Amniotic epithelial cell (primary cell): ENCODE data around the gene LRPAP1.

ENCODE experiments used
- DNase-seq: peaks from one replicate; pipeline ENCODE4 v3.0.0-alpha.2; 2010; ENCODE audit warnings: low read depth

LRPAP1 gene

DNA sequence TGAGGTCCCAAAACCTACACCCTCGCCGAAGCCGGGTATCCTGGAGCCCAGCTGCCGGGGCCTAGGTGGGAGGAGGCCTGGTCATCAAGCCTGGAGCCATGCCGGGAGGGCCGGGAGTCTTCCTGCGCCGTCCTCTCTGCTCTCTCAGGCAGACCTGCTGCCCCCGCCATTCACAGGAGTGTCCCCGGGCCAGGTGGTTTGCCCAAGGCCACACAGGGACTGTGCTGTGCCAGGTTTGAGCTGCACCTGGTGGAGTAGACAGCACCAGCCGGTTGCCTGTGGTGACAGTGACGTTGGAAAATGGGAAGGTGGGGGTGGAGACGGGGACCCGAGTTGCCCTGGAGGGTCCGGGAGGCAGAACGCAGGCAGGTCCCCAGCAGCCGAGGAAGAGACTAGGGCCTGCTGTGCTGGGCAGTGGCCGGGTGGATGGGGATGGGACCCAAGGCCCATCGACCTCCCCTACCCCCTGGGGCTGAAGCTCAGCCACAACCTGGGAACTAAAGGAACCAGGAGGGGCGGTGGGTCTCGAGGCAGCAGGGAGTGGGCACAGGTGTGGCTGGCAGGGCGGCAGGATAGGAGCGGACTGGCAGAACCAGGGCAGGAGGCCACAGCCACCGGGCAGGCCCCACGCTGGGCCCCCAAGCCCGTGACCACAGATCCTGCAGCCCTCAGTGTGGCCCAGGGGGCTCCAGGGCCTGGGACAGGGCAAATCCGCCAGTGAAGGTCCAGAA, 59.6 kb downstream of the LRPAP1 start:
- no peak for DNase-seq

DNA sequence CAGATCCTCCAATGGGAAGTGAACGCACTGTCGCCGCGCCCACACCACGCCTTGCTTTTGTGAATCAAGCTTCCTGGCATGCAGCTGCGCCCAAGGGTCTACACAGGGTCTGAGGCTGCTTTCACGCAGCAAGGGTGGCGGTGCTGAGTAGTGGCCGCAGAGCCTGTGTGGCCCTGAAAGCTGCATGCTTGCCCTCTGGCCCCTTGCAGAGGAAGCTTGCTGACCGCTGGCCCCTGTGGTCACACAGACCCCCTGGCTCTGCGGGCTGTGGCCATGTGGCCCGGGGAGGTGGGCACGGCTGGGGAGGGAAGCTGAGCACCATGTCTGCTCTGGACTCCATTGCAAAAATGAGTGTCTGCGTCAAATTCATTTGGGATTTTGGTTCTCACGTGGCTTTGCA, 60.3 kb downstream of the LRPAP1 start:
- DNase-seq = no peak

- no peak for DNase-seq
Observed at GRCh38 chr4:3471098-3471760, 61.0 kb downstream of the LRPAP1 start.

DNA sequence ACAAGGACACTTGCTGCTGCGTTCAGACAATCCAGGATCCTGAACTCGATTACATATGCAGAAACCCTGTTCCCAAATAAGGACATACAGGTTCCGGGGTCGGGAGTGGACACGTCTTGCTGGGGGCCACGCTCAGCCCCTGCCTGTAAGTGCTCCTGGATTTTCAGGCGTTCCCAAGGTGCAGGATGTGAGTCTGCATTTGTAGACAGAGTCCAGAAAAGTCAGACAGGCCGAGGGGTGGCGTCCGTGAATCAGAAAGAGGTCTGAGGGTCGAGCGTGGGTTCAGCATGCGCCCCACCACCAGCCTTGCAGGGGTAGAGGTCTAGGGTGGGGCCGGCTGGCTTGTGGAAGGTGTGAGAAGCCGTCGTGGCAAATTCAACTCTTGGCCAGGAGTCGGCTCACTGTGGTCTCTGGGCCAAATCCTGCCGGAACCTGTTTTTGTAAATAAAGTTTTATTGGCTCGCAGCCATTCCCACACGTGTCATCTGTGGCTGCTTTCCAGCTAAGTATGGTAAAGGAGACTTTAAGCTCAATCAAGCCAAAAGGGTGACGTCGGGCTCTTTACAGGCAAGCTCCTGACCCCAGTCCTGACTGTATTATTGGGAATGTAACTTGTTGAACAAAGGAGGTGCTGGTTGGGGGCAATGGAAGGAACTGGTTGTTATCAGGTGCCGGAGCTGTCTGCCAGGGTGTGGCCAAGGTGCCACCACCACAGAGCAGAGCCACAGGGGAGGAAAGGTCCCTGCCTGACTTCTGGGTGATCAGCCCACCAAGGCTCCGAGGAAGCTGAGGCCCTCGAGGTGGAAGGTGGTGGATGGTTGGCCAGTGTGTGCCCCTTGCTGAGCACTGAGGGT, 61.8 kb downstream of the LRPAP1 start:
- DNase-seq = no peak

DNA sequence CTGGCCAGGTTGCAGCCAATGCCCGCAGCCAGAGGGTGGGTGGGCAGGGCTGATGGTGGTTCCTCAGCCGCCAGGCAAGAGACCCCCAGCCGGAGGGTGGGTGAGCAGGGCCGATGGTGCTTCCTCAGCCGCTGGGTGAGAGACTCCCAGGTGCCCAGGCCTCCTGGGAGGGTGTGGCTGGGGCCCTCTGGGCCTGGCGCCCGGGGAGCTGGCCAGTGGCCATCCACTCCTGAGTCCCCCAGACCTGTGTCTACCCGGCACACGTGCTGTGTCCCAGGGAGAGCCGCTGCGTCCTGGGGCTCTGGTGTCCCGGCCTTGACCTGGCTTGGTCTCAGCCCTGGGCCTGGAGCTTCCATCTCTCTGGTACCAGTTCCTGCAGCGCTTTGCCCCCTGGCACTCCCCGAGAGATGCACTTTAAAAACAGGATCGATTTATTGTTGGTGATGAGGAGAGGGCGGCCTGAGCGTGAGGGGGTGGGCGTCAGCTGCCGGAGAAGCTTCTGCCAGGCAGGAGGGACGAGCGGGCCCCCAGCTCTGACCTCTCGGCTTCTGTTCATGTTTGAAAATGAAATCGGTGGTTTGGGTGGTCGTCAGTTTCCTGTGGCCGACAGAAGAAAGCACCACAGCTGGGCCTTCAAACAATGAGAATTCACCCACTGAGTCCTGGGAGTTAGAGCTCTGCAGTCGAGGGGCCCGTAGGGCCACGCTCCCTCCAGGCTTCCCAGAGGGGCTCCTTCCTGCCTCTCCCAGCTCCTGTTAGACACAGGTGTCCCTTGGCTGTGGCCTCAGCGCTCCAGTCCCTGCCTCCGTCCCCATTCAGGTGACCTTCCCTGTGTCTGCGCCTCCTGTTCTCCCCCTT, 62.6 kb downstream of the LRPAP1 start:
- DNase-seq = no peak

GRCh38 chr4:3468804-3469203, 63.4 kb downstream of the LRPAP1 start:
- no peak for DNase-seq

DNA sequence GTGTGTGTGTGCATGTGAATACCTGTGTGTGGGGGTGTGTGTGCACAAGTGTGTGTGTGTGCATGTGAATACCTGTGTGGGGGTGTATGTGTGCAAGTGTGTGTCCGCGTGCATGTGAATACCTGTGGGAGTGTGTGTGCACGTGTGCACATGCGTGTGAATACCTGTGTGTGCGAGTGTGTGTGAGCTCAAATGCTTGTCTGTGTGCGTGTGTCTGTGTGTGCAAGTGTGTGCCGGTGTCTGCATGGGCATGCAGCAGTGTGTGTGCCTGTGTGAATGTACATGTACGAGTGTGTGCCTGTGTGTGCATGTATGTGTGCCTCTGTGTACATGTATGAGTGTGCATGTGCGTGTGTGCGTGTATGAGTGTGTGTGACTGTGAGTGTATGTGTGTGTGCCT, 64.1 kb downstream of the LRPAP1 start:
- no peak for DNase-seq

GRCh38 chr4:3467601-3468031, 64.6 kb downstream of the LRPAP1 start:
- DNase-seq = no peak

DNA sequence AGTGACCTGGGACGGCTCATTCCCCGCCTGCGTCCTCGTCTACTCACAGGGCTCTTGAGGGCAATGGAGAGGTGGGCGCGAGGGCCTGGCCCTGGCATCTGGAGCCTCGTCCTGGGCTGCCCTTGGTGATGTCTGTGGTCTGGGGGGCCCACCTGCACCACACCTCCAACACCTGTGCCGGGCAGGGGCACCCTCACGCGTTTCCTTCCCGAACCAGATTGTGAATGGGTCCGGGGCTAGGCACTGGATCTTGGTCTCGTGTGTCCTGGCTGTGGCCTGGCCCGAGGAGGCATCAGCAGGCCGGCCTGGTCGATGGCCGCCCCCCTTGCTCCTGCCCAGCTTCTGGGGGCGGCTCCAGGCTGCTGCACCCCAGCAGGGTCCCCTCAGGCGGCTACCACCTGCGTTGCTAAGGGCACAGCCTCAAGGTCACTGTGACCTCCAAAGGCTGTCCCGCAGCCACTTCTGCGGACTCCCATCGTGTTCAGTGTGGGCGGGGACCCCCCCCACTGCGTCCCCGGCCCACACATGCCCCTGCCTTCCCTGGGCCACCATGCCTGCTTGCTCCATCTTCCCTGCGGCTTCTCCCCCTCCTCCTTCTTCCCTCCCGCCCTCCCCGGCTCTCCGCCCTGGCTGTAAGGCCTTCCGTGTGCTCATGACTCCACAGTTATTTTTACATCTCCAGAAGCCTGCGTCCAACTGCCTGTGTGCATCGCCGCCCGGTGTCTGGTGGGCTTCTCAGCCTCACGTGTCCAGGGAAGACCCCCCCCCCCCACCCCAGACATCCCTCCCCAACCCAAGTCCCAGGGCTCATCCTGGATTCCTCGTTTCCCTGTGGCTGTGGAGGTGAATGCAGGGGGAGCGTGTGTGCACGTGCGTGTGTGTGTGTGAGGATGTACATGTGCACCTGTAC, 65.3 kb downstream of the LRPAP1 start:
- DNase-seq = no peak

- DNase-seq = no peak
Observed at GRCh38 chr4:3465698-3466671, 66.2 kb downstream of the LRPAP1 start.

GRCh38 chr4:3464911-3465697, 67.1 kb downstream of the LRPAP1 start:
- no peak for DNase-seq

- DNase-seq = no peak
Observed at GRCh38 chr4:3464349-3464905, 67.8 kb downstream of the LRPAP1 start.

DNA sequence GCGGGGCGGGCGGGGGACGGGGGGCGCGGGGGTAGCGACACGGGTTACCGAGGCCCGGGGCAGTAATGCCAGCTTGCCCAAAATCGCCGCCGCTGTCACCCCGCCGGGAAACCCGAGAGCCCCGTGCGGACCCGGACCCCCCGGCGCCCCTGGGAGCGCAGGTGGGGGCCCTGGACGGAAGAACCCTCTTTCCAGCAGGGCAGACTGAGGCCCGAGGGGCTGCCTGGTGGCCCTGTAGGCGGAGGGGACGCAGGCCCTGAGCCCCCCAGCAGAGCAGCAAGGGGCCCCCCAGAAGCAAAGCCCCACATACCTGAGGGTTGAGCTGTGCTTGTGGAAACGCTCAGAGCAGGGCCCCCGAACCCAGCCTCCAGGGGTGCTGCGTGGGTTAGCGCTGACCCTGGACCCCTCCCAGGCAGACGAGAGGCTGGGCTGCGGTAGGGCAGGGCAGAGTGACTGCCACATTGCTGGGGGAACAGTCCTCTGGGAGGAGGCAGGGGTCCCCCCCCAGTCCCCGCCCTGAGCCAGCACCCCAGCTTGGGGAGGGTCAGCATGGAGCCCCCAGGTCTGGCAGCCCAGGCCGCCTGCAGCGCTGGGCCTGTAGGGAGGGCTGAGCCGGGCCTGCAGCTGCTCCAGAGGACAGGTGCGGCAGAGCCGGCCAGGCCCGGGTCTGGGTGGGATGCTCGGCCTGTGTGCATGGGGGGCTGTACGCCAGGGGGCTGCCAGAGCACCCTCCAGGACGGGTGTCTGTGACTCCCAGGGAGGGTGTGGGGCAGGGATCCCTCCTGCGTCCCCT, 68.5 kb downstream of the LRPAP1 start:
- no peak for DNase-seq

DNA sequence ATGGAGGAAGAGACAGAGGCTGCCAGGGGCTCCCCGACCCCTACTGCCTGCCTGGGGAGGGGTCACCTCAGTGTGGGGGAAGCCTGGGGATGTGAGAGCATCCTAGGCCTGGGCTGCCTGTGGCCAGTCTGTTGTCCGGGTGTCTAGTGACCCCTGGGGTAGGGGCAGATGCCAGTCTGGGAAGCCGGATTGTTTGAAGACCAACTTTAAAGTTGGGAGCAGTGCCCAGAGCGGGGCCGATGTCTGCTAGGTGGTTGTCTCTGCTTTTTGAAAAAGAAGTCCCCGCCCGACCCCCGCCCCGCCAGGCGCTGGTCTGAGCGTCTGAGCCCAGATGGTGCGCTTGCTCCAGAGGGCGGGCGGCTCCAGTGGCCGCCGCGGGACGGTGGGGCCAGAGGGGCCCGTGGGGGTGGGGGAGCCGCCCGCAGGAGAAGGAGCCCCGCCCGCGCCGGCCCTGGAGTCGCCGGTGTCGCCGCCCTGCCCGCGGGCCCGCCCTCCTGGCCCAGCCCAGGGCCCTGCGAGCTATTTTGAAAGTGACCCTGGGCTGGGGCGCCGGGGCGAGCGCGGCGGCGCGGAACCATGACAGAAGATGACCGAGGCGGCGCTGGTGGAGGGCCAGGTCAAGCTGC, 69.3 kb downstream of the LRPAP1 start, which contains the start of gene DOK7:
DOK7 (plus strand) TSS at position 517 of the 626 bp plus-strand sequence; CDS start at position 587, 70 bp downstream.
- DNase-seq = no peak

GRCh38 chr4:3462321-3462789, 69.9 kb downstream of the LRPAP1 start:
- no peak for DNase-seq

DNA sequence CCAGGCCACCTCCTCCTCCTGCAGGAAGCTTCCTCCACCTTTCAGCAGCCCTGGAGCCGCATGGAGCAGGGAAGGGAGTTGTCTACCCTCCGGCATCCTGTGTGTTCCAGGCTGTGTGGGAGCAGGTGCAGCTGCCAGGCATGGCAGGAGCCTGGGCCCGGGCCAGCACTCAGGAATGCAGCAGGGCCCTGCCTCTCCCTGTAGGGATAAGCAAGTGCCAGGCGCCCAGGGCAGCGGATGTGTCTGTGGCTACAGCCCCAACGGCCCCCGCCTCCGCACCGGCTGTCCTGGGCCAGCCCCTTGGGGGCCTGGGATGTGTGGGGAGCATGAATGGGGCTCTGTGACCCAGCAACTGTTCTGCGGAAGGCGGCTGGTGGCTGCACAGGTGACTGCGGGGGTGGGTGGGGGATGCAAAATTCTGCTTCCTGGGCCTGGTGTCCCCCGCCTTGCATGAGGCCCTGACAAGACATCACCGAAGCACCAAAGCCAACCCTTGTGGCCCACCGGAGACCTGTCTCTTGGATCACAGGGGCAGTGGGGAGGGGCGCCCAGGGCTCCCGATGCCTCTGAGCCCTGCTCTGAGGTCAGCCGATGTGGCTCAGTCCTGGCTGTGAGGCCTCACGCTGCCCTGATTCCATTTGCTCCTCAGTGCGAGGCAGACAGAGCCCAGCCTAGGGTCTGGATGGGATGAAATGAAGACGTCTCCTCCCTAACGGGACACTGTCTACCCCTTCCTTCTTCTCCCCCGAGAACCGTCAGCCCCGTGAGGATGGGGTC, 70.5 kb downstream of the LRPAP1 start:
- DNase-seq = peak; percentile 51
